GM12891 (cell line): ENCODE measurements around the gene ATP5ME.
"Not testable (repeated sequence)": the region's sequence is repeated elsewhere in the genome, so short reads cannot be mapped to it uniquely, and the experiment has no call there.

Experiments used
- DNase-seq: peaks from one replicate; pipeline ENCODE4 v3.0.0; 2011; ENCODE audit warnings: low spot score; ENCODE audit not compliant: insufficient read length
- FAIRE-seq: peaks from 2 replicates; lab custom pipeline; 2011; peaks lifted over from hg19 to GRCh38; lab: Jason Lieb, UNC
- PAX5 ChIP-seq: IDR thresholded peaks from 2 replicates; pipeline ENCODE4 v1.6.1; 2011; ENCODE audit warnings: low read length, moderate library complexity, mild to moderate bottlenecking; ENCODE audit not compliant: insufficient read depth, severe bottlenecking
- POLR2A ChIP-seq: IDR thresholded peaks from 2 replicates; pipeline ENCODE4 v1.6.1; 2011; ENCODE audit warnings: low read depth, low read length, control low read depth
- POLR2AphosphoS5 ChIP-seq: IDR thresholded peaks from 2 replicates; pipeline ENCODE4 v1.6.1; 2011; ENCODE audit warnings: low read depth, low read length, control low read depth
- POU2F2 ChIP-seq: IDR thresholded peaks from 2 replicates; pipeline ENCODE4 v1.6.1; 2011; ENCODE audit warnings: low read depth, mild to moderate bottlenecking, control low read depth, low read length, moderate library complexity
- SPI1 ChIP-seq: IDR thresholded peaks from 2 replicates; pipeline ENCODE4 v1.6.1; 2011; ENCODE audit warnings: low read depth, low read length, control low read depth
- TAF1 ChIP-seq: IDR thresholded peaks from 2 replicates; pipeline ENCODE4 v1.6.1; 2011; ENCODE audit warnings: low read depth, low read length, control low read depth

Gene ATP5ME

DNA sequence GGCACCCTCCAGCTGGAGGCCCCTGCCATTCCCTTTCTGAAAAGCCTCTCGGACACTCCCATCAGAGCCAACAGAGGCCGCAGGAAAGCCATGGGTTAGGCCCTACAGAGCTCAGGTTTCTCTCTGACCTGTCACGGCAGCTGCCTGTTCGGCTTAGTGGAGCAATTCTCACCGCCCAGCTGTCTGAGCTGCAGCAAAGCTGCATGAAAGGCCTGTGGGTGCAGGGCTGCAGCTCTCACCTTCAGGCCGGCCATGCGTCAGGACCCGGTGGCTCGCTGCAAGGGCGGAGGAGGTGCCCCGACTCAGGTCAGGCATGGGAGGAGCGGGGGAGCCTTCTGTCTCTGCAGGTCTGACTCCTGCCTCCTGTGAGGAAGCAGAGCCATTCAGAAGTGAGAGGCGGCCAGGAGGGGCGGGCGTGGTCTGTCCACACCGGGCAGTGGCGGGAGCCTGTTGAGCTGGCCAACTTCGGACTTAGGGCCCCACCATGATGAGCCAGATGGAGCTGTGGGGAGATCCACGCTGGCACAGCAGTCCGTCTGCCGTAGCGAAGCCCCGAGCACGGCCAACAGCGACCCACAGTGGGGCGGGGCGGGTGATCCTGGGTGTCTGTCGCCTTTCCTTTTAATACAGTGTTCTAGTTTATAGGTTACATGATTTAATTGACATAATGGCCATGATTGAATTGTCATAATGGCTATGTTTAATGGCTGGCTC is 25.3 kb downstream of the ATP5ME start:
- DNase-seq (no peak), FAIRE-seq (no peak)
- TF ChIP-seq POLR2AphosphoS5 = no peak
- no peak for TF ChIP-seq TAF1
- no peak for TF ChIP-seq PAX5
- no peak for TF ChIP-seq POU2F2
- no peak for TF ChIP-seq SPI1
- TF ChIP-seq POLR2A = no peak

DNA sequence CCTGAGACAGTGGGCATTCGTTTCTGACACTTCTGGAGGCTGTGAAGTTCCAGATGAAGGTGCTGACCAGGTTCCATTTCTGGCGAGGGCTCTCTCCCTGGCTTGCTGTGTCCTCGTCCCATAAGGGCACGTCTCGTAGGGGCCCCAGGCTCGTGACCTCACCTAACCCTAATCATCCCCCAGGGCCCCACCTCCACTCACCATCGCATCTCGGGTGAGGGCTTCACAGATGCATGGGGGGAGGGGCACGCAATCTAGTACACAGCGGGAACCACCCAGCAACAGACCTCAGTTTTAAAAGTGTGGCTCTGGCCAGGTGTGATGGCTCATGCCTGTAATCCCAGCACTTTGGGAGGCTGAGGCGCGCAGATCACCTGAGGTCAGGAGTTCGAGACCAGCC is 26.6 kb downstream of the ATP5ME start:
- FAIRE-seq (no peak), DNase-seq (no peak)
- TF ChIP-seq SPI1 (no peak), POU2F2 (no peak), POLR2AphosphoS5 (no peak)

DNA sequence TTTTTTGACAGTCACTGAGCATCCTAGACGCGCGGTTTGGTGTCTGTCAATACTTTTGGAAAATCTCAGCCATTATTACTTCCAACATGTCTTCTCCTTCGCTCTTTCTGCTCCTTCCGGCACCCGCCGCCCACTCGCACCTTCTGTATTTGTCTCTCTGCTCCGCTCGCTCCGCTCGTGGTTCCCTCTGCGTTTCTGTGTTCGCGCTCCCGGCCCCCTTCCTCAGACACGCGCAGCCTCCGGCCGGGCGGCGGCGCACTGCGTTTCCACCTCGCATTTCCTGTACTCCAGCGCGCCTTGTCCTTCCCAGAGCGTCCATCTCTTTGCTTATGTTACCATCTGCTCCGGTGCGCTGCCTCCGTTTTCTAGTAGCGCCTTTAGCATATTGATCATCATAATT is 27.6 kb downstream of the ATP5ME start:
- FAIRE-seq = no peak
- no peak for TF ChIP-seq TAF1
- TF ChIP-seq POLR2AphosphoS5 = no peak
- no peak for TF ChIP-seq PAX5
- no peak for TF ChIP-seq SPI1
- TF ChIP-seq POU2F2 = no peak

DNA sequence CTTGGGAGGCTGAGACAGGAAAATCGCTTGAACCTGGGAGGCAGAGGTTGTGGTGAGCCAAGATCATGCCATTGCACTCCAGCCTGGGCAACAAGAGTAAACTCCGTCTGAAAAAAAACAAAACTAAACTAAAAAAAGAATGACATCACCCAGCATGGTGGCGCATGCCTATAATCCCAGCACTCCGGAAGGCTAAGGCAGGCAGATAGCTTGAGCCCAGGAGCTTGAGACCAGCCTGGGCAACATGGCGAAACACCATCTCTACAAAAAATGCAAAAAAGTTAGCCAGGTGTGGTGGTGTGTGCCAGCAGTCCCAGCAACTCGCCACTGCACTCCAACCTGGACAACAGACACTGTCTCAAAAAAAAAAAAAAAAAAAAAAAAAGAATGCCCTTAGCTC is 31.7 kb downstream of the ATP5ME start:
- not testable (repeated sequence) for DNase-seq, FAIRE-seq

More for the DNA sequence above, 27.6 kb downstream of the ATP5ME start:
- DNase-seq = no peak

DNA sequence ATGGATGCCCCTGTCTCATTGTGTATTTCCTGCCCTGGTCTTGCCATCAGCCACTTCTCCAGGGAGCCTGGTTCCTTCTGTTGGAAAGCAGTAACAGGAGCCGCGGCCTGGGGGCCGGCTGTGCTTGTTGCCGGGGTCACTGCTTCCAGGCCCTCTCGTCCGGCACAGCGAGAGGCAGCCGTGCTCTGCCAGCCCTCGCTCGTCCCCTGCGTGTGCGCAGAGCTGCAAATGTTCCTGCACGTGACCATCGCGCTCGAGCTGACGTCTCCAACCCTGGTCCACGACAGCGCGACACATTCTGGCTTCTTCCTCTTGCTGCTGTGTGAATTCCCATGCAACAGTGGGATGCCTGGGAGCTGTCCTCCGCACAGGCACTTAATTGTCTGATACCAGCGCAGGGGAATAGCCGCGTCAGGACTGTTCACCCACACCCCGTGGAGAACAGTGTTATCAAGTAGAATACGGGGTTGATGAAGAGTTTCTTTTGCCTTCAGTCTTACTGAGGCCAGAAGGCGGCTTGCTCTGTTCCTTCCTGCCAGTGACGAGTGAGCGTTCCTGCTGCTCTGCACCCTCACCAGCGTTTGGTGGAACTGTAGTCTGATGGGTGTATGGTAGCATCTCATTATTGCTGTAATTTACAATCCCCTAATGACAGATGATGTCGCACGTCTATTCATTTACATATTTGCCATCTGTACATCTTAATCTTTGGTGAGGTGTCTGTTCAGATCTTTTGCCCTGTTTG is 36.4 kb downstream of the ATP5ME start:
- no peak for FAIRE-seq
- DNase-seq = no peak
- TF ChIP-seq SPI1 = no peak
- no peak for TF ChIP-seq POLR2A
- TF ChIP-seq POU2F2 = no peak
- TF ChIP-seq TAF1 = no peak
- no peak for TF ChIP-seq PAX5
- no peak for TF ChIP-seq POLR2AphosphoS5

DNA sequence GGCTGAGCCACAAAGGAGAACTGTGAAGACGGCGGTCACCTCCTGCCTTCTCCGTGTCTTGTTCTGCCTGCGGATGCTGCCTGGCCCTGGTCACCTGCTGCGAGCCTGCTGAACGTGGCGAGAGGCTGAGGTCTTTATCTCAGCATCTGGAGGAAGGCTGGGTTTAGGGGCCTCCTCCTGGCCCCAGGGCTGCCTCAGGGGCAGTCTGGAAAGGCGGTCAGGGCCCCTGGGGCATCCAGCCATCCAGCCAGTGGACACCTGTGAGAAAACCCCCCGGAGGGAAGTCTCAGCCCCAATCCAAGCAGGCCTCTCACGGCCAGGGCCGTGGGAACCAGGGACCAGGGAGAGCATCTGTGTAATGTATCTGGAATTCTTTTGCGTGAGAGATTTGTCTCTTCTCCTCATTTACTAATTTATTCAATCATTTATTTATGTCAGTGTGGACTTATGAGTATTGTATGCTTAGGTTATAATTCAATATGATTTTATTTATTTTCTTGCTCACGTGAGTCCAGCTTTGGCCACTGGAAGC is 37.4 kb downstream of the ATP5ME start:
- FAIRE-seq = no peak
- TF ChIP-seq PAX5 = no peak
- no peak for TF ChIP-seq SPI1
- TF ChIP-seq POU2F2 = no peak
- TF ChIP-seq POLR2AphosphoS5 = no peak
- no peak for TF ChIP-seq POLR2A
- TF ChIP-seq TAF1 = no peak
- no peak for DNase-seq

DNA sequence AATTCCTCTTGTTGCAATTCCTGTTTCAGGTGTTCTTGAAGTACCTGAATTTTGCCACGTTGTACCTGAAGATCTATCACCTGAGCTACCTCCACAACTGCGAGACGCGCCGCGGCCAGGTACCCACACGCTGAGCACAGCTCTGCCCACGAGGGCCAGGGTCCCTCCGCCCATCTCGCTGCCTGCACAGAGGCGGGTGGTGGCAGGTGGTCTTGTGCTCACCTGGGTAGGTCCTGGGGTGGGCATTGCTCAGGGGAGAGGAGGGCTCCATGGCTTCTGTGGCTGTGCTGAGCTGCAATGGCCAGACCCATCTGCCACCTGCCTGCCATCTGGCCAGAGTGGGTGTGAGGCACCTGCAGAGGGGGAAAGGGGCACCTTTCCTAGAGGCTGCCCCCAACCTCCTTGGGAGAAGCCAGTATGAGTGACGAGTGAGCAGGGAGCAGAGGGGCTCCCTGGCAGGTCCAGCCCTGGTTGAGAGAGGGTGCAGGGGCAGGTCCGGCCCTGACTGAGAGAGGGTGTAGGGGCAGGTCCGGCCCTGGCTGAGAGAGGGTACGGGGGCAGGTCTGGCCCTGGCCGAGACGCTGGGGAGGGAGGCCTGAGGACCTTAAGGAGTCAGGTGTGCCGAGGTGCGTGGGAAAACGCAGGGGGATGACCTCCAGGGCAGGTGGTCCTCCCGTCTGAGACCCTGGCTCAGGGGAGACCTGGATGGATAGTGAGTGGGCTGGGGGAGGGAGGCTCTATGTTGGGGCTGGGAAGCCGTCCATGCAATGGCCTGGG is 38.0 kb downstream of the ATP5ME start:
- FAIRE-seq (no peak), DNase-seq (no peak)
- TF ChIP-seq POU2F2 (no peak), TAF1 (no peak), SPI1 (no peak), PAX5 (no peak), POLR2AphosphoS5 (no peak)

DNA sequence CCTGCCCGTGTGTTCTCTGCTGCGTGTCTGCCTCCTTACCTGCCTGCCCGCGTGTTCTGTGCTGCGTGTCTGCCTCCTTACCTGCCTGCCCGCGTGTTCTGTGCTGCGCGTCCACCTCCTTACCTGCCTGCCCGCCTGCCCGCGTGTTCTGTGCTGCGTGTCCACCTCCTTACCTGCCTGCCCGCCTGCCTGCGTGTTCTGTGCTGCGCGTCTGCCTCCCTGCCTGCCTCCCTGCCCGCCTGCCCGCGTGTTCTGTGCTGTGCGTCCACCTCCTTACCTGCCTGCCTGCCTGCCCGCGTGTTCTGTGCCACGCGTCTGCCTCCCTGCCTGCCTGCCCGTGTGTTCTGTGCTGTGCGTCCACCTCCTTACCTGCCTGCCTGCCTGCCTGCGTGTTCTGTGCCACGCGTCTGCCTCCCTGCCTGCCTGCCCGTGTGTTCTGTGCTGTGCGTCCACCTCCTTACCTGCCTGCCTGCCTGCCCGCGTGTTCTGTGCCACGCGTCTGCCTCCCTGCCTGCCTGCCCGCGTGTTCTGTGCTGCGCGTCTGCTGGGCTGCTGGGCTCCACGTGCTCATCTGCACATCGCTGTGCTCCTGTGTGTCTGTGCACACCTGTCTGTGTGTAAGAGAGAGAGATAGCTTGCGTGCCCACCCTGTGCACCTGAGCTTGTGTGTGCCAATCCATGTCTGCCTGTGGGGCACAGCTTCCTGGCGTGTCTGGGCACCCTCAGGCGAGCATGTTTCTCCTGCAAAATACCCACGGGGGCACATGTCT is 38.8 kb downstream of the ATP5ME start:
- FAIRE-seq, DNase-seq: not testable (repeated sequence)

DNA sequence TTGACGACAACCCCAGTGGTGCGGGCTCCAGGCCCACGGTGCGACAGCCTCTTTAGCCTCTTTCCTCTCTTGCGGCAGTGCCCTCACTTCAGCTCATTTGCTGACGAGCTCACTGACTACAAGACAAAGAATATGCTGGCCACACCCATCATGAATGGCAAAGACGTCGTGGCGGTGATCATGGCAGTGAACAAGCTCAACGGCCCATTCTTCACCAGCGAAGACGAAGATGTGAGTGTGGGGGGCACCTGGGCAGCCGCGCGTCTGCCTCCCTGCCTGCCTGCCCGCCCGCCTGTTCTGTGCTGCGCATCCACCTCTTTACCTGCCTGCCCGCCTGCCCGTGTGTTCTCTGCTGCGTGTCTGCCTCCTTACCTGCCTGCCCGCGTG is 39.5 kb downstream of the ATP5ME start:
- DNase-seq (no peak), FAIRE-seq (no peak)
- TF ChIP-seq POLR2AphosphoS5 (no peak), SPI1 (no peak), POLR2A (no peak), TAF1 (no peak), POU2F2 (no peak), PAX5 (no peak)
